Smooth muscle cell (in vitro differentiated cells): ENCODE results near the gene SLC24A3. TPM values are rescaled to one million over a fixed set of nuclear protein-coding genes. Genes with fewer than 3 reads are reported as not detected.

Experiments
- DNase-seq: peaks from one replicate; lab custom pipeline; 2025; ENCODE audit not compliant: unreplicated experiment; lab: John Stamatoyannopoulos, UW
- H2AFZ ChIP-seq: fragments of 200-600 bp; sonication (generic); 2 replicates; pipeline ENCODE4 v1.6.0; 2016; ENCODE audit warnings: antibody characterized with exemption, low read depth, mild to moderate bottlenecking
- H3F3A ChIP-seq: fragments of 200-600 bp; sonication (generic); 2 replicates; pipeline ENCODE4 v1.6.0; 2017; ENCODE audit warnings: antibody characterized with exemption, low read depth
- H3K27ac ChIP-seq: fragments of 200-600 bp; sonication (generic); 2 replicates; pipeline ENCODE4 v1.5.1; 2016; ENCODE audit warnings: low read depth, mild to moderate bottlenecking
- H3K27me3 ChIP-seq: fragments of 200-600 bp; sonication (generic); 2 replicates; pipeline ENCODE4 v1.6.1; 2016; ENCODE audit warnings: low read depth, mild to moderate bottlenecking
- H3K36me3 ChIP-seq: fragments of 200-600 bp; sonication (generic); 2 replicates; pipeline ENCODE4 v1.5.1; 2016; ENCODE audit warnings: low read depth
- H3K4me1 ChIP-seq: fragments of 200-600 bp; sonication (generic); 2 replicates; pipeline ENCODE4 v1.5.1; 2016; ENCODE audit warnings: low read depth
- H3K4me2 ChIP-seq: fragments of 200-600 bp; sonication (generic); 2 replicates; pipeline ENCODE4 v1.6.0; 2016; ENCODE audit warnings: mild to moderate bottlenecking
- H3K4me3 ChIP-seq: fragments of 200-600 bp; sonication (generic); 2 replicates; pipeline ENCODE4 v1.5.1; 2016; ENCODE audit warnings: mild to moderate bottlenecking
- H3K79me2 ChIP-seq: fragments of 200-600 bp; sonication (generic); 2 replicates; pipeline ENCODE4 v1.6.0; 2016; ENCODE audit warnings: low read depth, mild to moderate bottlenecking
- H3K9ac ChIP-seq: fragments of 200-600 bp; sonication (generic); 2 replicates; pipeline ENCODE4 v1.6.0; 2016; ENCODE audit warnings: low read depth
- H3K9me3 ChIP-seq: fragments of 200-600 bp; sonication (generic); replicated peaks from 2 replicates; pipeline ENCODE4 v1.5.1; 2016; ENCODE audit warnings: low read depth
- H4K20me1 ChIP-seq: fragments of 200-600 bp; sonication (generic); 2 replicates; pipeline ENCODE4 v1.6.0; 2016; ENCODE audit warnings: low read depth
- CTCF ChIP-seq: fragments of 200-600 bp; sonication (generic); IDR thresholded peaks from 2 replicates; pipeline ENCODE4 v1.5.1; 2017; ENCODE audit warnings: borderline replicate concordance, mild to moderate bottlenecking, antibody characterized with exemption; ENCODE audit not compliant: insufficient read depth, poor library complexity, severe bottlenecking
- WGBS: methylation state at CpG from one replicate; pipeline ENCODE4 v1.1.7; 2016; ENCODE audit warnings: low lambda C conversion rate; 5-methylcytosine and 5-hydroxymethylcytosine counted together
- polyA plus RNA-seq: library from polyadenylated mRNA; unstranded; fragments of >200 nt; fragmentation: Nextera tagmentation; extraction: Ambion mirVana; gene quantifications from 2 replicates; pipeline ENCODE4 v1.2.1, GENCODE V29; 2016
- total RNA-seq: library from RNA; depleted of rRNA; stranded (reverse); fragments of >200 nt; gene quantifications from 2 replicates; pipeline ENCODE4 v1.2.3, GENCODE V29; 2014

SLC24A3 gene
- total and polyA plus RNA-seq, 2 experiments from 2014 or later: 2.5 to 3.2 TPM

- H3K4me3 ChIP-seq: no peak overlapping the region
- H3K27ac ChIP-seq: no peak overlapping the region
- H3K79me2 ChIP-seq: no peaks in the 10 kb centered on the region
- H3K9me3 ChIP-seq: no peaks in the 10 kb centered on the region
- no peaks in the 10 kb centered on the region for H4K20me1 ChIP-seq
- no peak overlapping the region for H2AFZ ChIP-seq
- no peak for DNase-seq
- no peak overlapping the region for H3K9ac ChIP-seq
- no peak for TF ChIP-seq CTCF
- H3K36me3 ChIP-seq: no peaks in the 10 kb centered on the region
- no peaks in the 10 kb centered on the region for H3F3A ChIP-seq
- no peaks in the 10 kb centered on the region for H3K4me1 ChIP-seq
- H3K27me3 ChIP-seq: no peaks in the 10 kb centered on the region
- no peak overlapping the region for H3K4me2 ChIP-seq
- 20% methylated on average over 2 of the region's 2 CpGs for WGBS
Observed at GRCh38 chr20:19620446-19620845, 408.0 kb downstream of the SLC24A3 start.

- no peaks in the 10 kb centered on the region for H4K20me1 ChIP-seq
- no peak overlapping the region for H3K27ac ChIP-seq
- no peak overlapping the region for H3K4me2 ChIP-seq
- no peaks in the 10 kb centered on the region for H3F3A ChIP-seq
- DNase-seq: no peak
- no peaks in the 10 kb centered on the region for H3K36me3 ChIP-seq
- WGBS: 96% methylated on average over 1 of the region's 1 CpG
- H3K9ac ChIP-seq: no peak overlapping the region
- H3K79me2 ChIP-seq: no peaks in the 10 kb centered on the region
- no peaks in the 10 kb centered on the region for H3K4me1 ChIP-seq
- H2AFZ ChIP-seq: no peak overlapping the region
- no peaks in the 10 kb centered on the region for H3K9me3 ChIP-seq
- TF ChIP-seq CTCF: no peak
- no peak overlapping the region for H3K4me3 ChIP-seq
- H3K27me3 ChIP-seq: no peaks in the 10 kb centered on the region
Observed at GRCh38 chr20:19621072-19621471, 408.6 kb downstream of the SLC24A3 start.

GRCh38 chr20:19624221-19624965 lies 412.0 kb downstream of the SLC24A3 start:
- H3F3A ChIP-seq: no peaks in the 10 kb centered on the region
- H3K36me3 ChIP-seq: no peaks in the 10 kb centered on the region
- H3K4me3 ChIP-seq: no peak overlapping the region
- no peak overlapping the region for H2AFZ ChIP-seq
- H3K27me3 ChIP-seq: no peaks in the 10 kb centered on the region
- H3K27ac ChIP-seq: no peak overlapping the region
- no peak overlapping the region for H3K4me2 ChIP-seq
- no peak overlapping the region for H3K9ac ChIP-seq
- H3K79me2 ChIP-seq: no peaks in the 10 kb centered on the region
- no peak for DNase-seq
- no peaks in the 10 kb centered on the region for H3K4me1 ChIP-seq
- WGBS: 93% methylated on average over 3 of the region's 3 CpGs
- H3K9me3 ChIP-seq: no peaks in the 10 kb centered on the region
- no peaks in the 10 kb centered on the region for H4K20me1 ChIP-seq
- no peak for TF ChIP-seq CTCF

- WGBS: 89% methylated on average over 1 of the region's 1 CpG
- H4K20me1 ChIP-seq: no peaks in the 10 kb centered on the region
- H3K27ac ChIP-seq: no peak overlapping the region
- no peaks in the 10 kb centered on the region for H3F3A ChIP-seq
- no peak for TF ChIP-seq CTCF
- no peaks in the 10 kb centered on the region for H3K4me1 ChIP-seq
- no peak overlapping the region for H3K9ac ChIP-seq
- no peaks in the 10 kb centered on the region for H3K36me3 ChIP-seq
- no peak overlapping the region for H3K4me3 ChIP-seq
- H2AFZ ChIP-seq: no peak overlapping the region
- no peaks in the 10 kb centered on the region for H3K9me3 ChIP-seq
- no peaks in the 10 kb centered on the region for H3K27me3 ChIP-seq
- H3K4me2 ChIP-seq: no peak overlapping the region
- H3K79me2 ChIP-seq: no peaks in the 10 kb centered on the region
- DNase-seq: no peak
Observed at GRCh38 chr20:19625426-19625825, 413.0 kb downstream of the SLC24A3 start.
